ENCODE data around the gene VWA2.

VWA2 gene

GRCh38 chr10:114295393-114295792 lies 56.3 kb downstream of the VWA2 start:
- H3K4me3 ChIP-seq = peak overlapping the region in 4 of 10 experiments; percentile 27 to 45 (median 32); a peak in 7 of 20 replicates
- H3K9me3 ChIP-seq (replicated peaks in 1 of 11) = peaks cover 38 to 79% (median 66%) of the 10 kb centered on the region in 11 experiments
- peak overlapping the region in 1 of 11 experiments; percentile 76; a peak in 1 of 22 replicates for H3K4me2 ChIP-seq

GRCh38 chr10:114297136-114297705 lies 58.2 kb downstream of the VWA2 start:
- H3K4me3 ChIP-seq = 0 out of 20 replicates have a peak overlapping the region, but pooled peaks of 2 of the 10 experiments have one; percentile 9 to 13
- H3K36me3 ChIP-seq = peaks cover 0 to 57% (median 38%) of the 10 kb centered on the region in 11 experiments; a peak in 19 of 22 replicates
- TF ChIP-seq Cebpa-rat (IDR thresholded peaks at IDR 0.05) = no peak
- H3K4me2 ChIP-seq = no peak overlapping the region
- no peak overlapping the region for H3K9ac ChIP-seq
- H3K27me3 ChIP-seq = no peaks in the 10 kb centered on the region; a peak in 1 of 22 replicates
- H3K9me3 ChIP-seq (replicated peaks in 1 of 11) = peaks cover 38 to 66% (median 50%) of the 10 kb centered on the region in 11 experiments
- no peak overlapping the region for H3K27ac ChIP-seq
- H4K20me1 ChIP-seq = no peaks in the 10 kb centered on the region
- H3K4me1 ChIP-seq = peaks cover 0 to 41% (median 32%) of the 10 kb centered on the region in 10 experiments; a peak in 15 of 20 replicates

More at GRCh38 chr10:114295393-114295792, 56.3 kb downstream of the VWA2 start:
- Histone ChIP-seq H4K20me1 (no peaks in the 10 kb centered on the region), H3K27me3 (no peaks in the 10 kb centered on the region; a peak in 1 of 22 replicates), H3K27ac (no peak overlapping the region), H3K4me1 (peaks cover 0 to 44% (median 21%) of the 10 kb centered on the region in 10 experiments; a peak in 12 of 20 replicates), H3K36me3 (peaks cover 0 to 53% (median 36%) of the 10 kb centered on the region in 11 experiments; a peak in 19 of 22 replicates), H3K9ac (no peak overlapping the region)
- no peak for TF ChIP-seq Cebpa-rat (IDR thresholded peaks at IDR 0.05)

- no peaks in the 10 kb centered on the region; a peak in 1 of 22 replicates for H3K27me3 ChIP-seq
- H3K27ac ChIP-seq = no peak overlapping the region
Measured at GRCh38 chr10:114300036-114300645, 61.1 kb downstream of the VWA2 start.

GRCh38 chr10:114301177-114301576 lies 62.1 kb downstream of the VWA2 start:
- H3K9me3 ChIP-seq (replicated peaks in 1 of 11) = peaks cover 23 to 45% (median 34%) of the 10 kb centered on the region in 11 experiments
- H4K20me1 ChIP-seq = no peaks in the 10 kb centered on the region

More at GRCh38 chr10:114300036-114300645, 61.1 kb downstream of the VWA2 start:
- Histone ChIP-seq H3K4me3 (no peak overlapping the region), H4K20me1 (no peaks in the 10 kb centered on the region), H3K4me1 (peaks cover 0 to 37% (median 25%) of the 10 kb centered on the region in 10 experiments; a peak in 15 of 20 replicates), H3K9ac (no peak overlapping the region), H3K9me3 (replicated peaks in 1 of 11) (peaks cover 33 to 56% (median 44%) of the 10 kb centered on the region in 11 experiments), H3K4me2 (no peak overlapping the region), H3K36me3 (peaks cover 0 to 57% (median 38%) of the 10 kb centered on the region in 11 experiments; a peak in 19 of 22 replicates)
- no peak for TF ChIP-seq Cebpa-rat (IDR thresholded peaks at IDR 0.05)

GRCh38 chr10:114301951-114302710 lies 63.1 kb downstream of the VWA2 start:
- no peaks in the 10 kb centered on the region for H3K27me3 ChIP-seq
- H3K36me3 ChIP-seq = peaks cover 0 to 40% (median 20%) of the 10 kb centered on the region in 11 experiments; a peak in 17 of 22 replicates
- H3K4me3 ChIP-seq = no peak overlapping the region
- H3K4me2 ChIP-seq = peak overlapping the region in 8 of 11 experiments; percentile 11 to 94 (median 53); a peak in 14 of 22 replicates
- peak overlapping the region in 3 of 11 experiments; percentile 18 to 21 (median 19); a peak in 4 of 22 replicates for H3K9ac ChIP-seq
- H4K20me1 ChIP-seq = no peaks in the 10 kb centered on the region
- no peak for TF ChIP-seq Cebpa-rat (IDR thresholded peaks at IDR 0.05)
- H3K4me1 ChIP-seq = peaks cover 0 to 46% (median 33%) of the 10 kb centered on the region in 10 experiments; a peak in 15 of 20 replicates
- H3K9me3 ChIP-seq (replicated peaks in 1 of 11) = peaks cover 14 to 36% (median 24%) of the 10 kb centered on the region in 11 experiments
- no peak overlapping the region for H3K27ac ChIP-seq

More at GRCh38 chr10:114301177-114301576, 62.1 kb downstream of the VWA2 start:
- Histone ChIP-seq H3K9ac (no peak overlapping the region), H3K4me2 (peak overlapping the region in 4 of 11 experiments; percentile 67 to 94 (median 74); a peak in 5 of 22 replicates), H3K27me3 (no peaks in the 10 kb centered on the region), H3K36me3 (peaks cover 0 to 49% (median 29%) of the 10 kb centered on the region in 11 experiments; a peak in 18 of 22 replicates), H3K27ac (no peak overlapping the region), H3K4me1 (peaks cover 0 to 37% (median 25%) of the 10 kb centered on the region in 10 experiments; a peak in 15 of 20 replicates), H3K4me3 (no peak overlapping the region)
- TF ChIP-seq Cebpa-rat (IDR thresholded peaks at IDR 0.05) = no peak

- H3K4me3 ChIP-seq = peak overlapping the region in 1 of 10 experiments; percentile 70; a peak in 1 of 20 replicates
- H3K27me3 ChIP-seq = no peaks in the 10 kb centered on the region
- H3K9ac ChIP-seq = peak overlapping the region in 1 of 11 experiments; percentile 67; a peak in 2 of 22 replicates
- peak overlapping the region in 10 of 11 experiments; percentile 79 to 98 (median 94); a peak in 17 of 22 replicates for H3K4me2 ChIP-seq
- peaks cover 0 to 58% (median 42%) of the 10 kb centered on the region in 10 experiments; a peak in 15 of 20 replicates for H3K4me1 ChIP-seq
- no peaks in the 10 kb centered on the region for H4K20me1 ChIP-seq
- TF ChIP-seq Cebpa-rat (IDR thresholded peaks at IDR 0.05) = no peak
- peaks cover 0 to 25% (median 12%) of the 10 kb centered on the region in 11 experiments; a peak in 10 of 22 replicates for H3K36me3 ChIP-seq
- no peak overlapping the region for H3K27ac ChIP-seq
- H3K9me3 ChIP-seq (replicated peaks in 1 of 11) = peaks cover 3 to 22% (median 10%) of the 10 kb centered on the region in 11 experiments; a peak in 18 of 22 replicates
Measured at GRCh38 chr10:114303556-114303955, 64.5 kb downstream of the VWA2 start.

GRCh38 chr10:114304017-114304570 lies 65.0 kb downstream of the VWA2 start:
- peaks cover 0 to 58% (median 42%) of the 10 kb centered on the region in 10 experiments; a peak in 15 of 20 replicates for H3K4me1 ChIP-seq
- H3K4me2 ChIP-seq = peak overlapping the region; percentile 79 to 98 (median 93)
- H3K27ac ChIP-seq = peak overlapping the region in 9 of 11 experiments; percentile 9 to 68 (median 53); a peak in 17 of 22 replicates

More at GRCh38 chr10:114304017-114304570, 65.0 kb downstream of the VWA2 start:
- no peak for TF ChIP-seq Cebpa-rat (IDR thresholded peaks at IDR 0.05)
- peak overlapping the region; percentile 31 to 68 (median 61); a peak in 20 of 22 replicates for H3K9ac ChIP-seq
- no peaks in the 10 kb centered on the region for H3K27me3 ChIP-seq
- H3K36me3 ChIP-seq = peaks cover 0 to 20% (median 7%) of the 10 kb centered on the region in 11 experiments; a peak in 9 of 22 replicates
- H3K4me3 ChIP-seq = peak overlapping the region; percentile 52 to 75 (median 65)
- peaks cover 0 to 16% (median 5%) of the 10 kb centered on the region in 11 experiments; a peak in 15 of 22 replicates for H3K9me3 ChIP-seq (replicated peaks in 1 of 11)
- H4K20me1 ChIP-seq = no peaks in the 10 kb centered on the region

Data from BLaER1 treated with 17β-estradiol and CSF1 and Interleukin-3, amounts not matched to agents 10 nM and 100 nM (cell line).